Left cardiac atrium (tissue), 4 donors: Measurements from ENCODE around the gene FMN2. TPM values are rescaled to one million over a fixed set of nuclear protein-coding genes. Genes with fewer than 3 reads are reported as not detected.
"Not testable (repeated sequence)": the region's sequence is repeated elsewhere in the genome, so short reads cannot be mapped to it uniquely, and the experiment has no call there.

ENCODE experiments used
- ATAC-seq, 2 donors: fragments of 200-7000 bp; cut with Tn5 transposase; one replicate each; pipeline ENCODE4 v1.9.1; 2020; ENCODE audit warnings: mild to moderate bottlenecking in 2 of 2, moderate library complexity in 2 of 2
- DNase-seq: peaks from one replicate; pipeline ENCODE4 v3.0.0-alpha.2; 2020
- intact Hi-C, 2 donors: fragments of 100-400 bp; cut with DNase I; formaldehyde crosslinking; loops; one replicate each; pipeline versions ENCODE4 v1.14.1 to v1.15.1; 2022 to 2023
- total RNA-seq, 2 donors: library from RNA; stranded (reverse); fragmentation: NEBNext Ultra II Directional; extraction: Animal tissue kit (Norgen Biotek cat#: 25700); gene quantifications; one replicate each; pipeline ENCODE4 v1.2.1, GENCODE V29; 2021
- donor health status: DM: no; HTN: yes; CAD: no.
- donor health status: DM: no; HTN: yes; CAD: no; lungs with severe emphysema.
- donor health status: DM: yes; HTN: yes; CAD: no.
- donor health status: Dilated cardiomyopathy.

FMN2 gene
- total RNA-seq, 2 donors from 2014 or later = 0.15 to 0.16 TPM

DNA sequence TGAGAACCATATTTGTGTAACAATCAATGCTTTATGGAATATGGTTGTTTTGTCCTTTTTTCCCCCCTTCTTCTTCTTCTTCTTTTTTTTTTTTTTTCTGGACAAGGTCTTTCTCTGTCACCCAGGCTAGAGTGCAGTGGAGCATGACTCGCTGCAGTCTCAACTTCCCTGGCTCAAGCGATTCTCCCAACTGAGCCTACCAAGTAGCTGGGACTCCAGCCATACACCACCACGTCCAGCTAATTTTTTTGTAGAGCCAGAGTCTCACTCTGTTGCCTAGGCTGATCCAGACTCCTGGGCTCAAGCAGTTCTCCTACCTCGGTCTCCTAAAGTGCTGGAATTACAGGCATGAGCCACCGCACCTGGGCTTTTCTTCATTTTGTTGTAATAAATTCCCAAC lies 86.7 kb downstream of the FMN2 start:
- ATAC-seq = no peak
- intact Hi-C loops = no loop called here
- DNase-seq = no peak

DNA sequence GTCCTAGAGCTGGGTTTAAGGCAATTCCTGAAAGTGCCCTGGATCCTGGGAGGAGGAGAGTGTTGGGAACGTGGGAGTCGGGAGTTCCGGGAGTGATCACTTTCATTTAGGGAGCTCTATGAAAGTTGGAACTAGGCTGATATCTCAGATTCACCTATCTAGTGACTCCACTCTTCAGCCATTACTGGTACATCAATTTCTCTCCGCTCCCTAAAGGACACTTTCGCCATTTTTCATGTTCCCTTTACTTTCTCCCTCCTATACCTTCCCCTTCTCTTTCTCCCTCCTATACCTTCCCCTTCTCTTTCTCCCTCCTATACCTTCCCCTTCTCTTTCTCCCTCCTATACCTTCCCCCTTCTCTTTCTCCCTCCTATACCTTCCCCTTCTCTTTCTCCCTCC lies 93.0 kb downstream of the FMN2 start:
- ATAC-seq, intact Hi-C loops, DNase-seq: not testable (repeated sequence)

DNA sequence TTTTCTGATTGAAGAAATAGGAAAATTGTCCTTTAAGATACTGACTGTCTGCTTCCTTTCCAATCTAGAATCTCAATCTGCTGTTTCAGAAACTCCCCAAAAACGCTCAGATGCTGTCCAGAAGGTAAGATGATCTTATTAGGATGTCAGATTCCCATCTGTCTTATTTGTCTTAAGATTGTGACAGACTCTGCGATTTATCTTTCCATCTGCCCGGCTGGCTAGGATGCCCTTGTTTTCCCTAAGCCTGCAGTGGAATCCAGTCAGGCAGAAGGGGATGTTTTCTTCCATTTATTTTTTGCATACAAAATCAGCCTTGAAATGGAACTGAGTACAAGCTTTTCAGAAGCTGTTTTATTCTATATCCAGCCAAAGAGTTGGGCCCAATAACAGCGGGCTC lies 96.5 kb downstream of the FMN2 start:
- intact Hi-C loops = no loop called here
- DNase-seq = no peak
- no peak for ATAC-seq

DNA sequence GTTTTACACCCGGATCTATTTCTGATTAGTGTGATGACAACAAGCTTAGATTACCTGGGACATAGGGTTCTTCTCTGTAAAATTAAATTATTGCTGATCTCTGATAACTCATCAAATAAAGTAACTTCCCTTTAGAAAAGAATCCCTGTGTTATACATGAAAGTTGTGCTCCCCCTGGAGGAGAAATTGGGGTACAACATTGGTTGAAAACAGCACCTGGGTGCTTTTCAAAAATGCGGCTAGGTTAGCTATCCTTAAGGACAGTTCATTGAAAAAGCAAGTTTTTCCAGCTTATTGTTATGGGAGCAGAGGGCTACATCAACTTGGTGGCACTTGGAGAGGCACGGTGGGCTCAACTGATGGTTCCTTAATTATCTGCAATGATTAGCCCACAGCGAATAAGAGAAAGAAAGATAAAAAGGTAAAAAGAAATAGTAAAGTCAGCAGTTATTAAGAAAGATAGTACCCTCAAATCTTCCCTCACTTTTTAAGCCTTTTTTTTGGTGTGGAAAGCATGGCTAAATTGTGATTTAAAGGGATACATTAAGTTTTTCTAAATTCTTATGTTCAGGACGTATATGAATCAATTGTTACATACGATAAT lies 97.8 kb downstream of the FMN2 start:
- intact Hi-C loops = no loop called here
- ATAC-seq = no peak

DNA sequence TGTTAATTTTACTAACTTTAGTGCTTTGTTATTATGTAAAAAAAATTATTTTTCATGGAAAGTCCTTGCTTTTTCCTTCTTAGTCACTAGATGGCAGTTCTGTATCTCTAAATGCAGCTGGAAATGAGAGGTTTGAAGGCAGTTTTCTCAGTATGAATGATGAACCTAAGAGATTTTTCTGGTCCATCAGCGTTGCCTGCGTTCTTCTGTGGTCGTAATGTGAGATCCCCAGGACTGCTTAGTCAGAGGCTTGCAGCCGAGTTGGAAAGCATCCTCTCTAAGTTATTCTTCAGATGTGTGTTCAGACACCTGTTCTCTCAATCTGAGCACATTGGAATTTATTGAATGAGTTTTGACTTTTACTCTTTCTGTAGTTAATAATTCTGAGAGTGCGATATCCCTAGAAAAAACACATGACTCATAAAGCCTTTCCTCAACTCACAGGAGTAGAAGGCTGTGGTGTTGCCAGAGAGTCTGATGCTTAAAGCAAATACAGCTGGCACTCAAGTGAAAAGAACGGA lies 99.3 kb downstream of the FMN2 start:
- intact Hi-C loops = no loop called here
- ATAC-seq (peak in 1 of 2 donors; percentile 70), DNase-seq (no peak)

More for the DNA sequence above, 97.8 kb downstream of the FMN2 start:
- DNase-seq = no peak

DNA sequence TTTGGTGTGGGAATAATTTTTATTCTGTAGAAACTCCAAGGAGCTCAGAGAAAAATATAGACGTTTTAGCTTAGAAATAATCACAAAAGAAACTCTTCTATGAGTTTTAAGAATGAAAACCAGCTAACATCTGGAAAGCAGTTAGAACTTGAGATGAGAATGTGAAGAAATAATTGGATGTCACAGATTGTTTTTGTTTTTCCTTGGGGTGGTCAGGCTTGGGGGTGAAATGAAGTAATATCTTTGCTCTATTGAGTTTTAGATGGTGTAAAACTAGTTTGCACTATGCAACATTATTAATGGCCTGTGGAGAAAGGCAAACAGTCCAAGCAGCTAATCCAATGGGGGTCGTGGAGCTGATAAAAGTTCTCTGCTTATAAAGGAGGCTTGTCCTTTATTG lies 101.2 kb downstream of the FMN2 start:
- intact Hi-C loops = no loop called here
- ATAC-seq = no peak
- no peak for DNase-seq

DNA sequence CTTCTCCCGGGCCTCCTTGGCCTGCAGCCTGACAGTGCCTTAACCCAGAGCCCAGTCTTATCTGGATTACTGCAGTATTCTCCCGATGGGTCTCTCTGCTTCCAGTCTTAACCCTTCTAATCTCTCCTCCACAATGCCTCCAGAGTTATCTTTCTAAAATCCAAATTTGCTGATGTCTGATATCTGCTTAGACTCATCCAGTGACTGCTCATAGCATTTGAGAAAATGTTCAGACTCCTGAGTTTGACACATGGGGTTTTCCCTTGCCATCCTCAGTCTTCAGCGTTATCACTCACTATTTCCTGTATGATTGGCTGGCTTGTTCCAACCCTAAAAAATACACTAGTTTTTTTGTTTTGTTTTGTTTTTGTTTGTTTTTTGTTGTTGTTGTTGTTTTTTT lies 102.0 kb downstream of the FMN2 start:
- ATAC-seq (peak in 1 of 2 donors; percentile 50), DNase-seq (no peak)
- intact Hi-C loops = no loop called here

DNA sequence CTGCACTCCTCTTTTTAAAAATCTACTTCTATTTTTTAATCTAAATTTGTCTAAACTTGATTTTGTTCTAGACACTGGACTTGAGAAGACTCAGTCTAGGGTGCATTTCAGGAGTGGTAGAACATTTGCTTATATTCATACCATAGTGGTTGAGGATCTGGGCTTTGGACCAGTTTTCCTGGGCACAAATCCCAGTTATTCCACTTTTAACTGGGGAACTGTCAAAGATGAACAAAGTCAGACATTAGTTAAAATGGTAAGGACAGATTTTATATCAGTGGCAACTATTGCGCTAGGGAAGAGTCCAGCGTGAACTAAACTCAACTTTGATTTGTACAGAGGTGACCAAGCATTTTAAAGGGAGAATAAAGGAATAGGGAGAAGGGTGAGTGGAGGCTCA lies 102.4 kb downstream of the FMN2 start:
- DNase-seq (no peak), ATAC-seq (peak in 1 of 2 donors; percentile 33)
- intact Hi-C loops = no loop called here

DNA sequence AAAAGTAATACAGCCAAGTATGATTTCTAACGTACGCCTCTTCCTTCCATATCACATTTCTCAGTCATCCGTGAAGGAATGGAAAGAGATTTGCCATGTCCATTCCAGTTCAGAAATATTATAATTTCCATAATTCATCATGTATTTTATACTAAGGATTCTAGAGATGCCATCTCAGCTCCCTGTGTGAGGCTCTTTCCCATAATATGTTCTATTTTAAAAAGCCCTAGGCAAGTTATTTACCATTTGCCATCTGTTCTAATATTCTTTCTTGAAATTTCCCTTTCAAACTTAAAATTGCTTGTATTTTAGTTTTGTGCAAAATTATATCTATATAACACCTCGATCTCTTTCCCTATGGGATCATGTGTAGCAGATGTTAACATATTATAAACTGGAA lies 106.7 kb downstream of the FMN2 start:
- DNase-seq (no peak), ATAC-seq (no peak)
- intact Hi-C loops = no loop called here

DNA sequence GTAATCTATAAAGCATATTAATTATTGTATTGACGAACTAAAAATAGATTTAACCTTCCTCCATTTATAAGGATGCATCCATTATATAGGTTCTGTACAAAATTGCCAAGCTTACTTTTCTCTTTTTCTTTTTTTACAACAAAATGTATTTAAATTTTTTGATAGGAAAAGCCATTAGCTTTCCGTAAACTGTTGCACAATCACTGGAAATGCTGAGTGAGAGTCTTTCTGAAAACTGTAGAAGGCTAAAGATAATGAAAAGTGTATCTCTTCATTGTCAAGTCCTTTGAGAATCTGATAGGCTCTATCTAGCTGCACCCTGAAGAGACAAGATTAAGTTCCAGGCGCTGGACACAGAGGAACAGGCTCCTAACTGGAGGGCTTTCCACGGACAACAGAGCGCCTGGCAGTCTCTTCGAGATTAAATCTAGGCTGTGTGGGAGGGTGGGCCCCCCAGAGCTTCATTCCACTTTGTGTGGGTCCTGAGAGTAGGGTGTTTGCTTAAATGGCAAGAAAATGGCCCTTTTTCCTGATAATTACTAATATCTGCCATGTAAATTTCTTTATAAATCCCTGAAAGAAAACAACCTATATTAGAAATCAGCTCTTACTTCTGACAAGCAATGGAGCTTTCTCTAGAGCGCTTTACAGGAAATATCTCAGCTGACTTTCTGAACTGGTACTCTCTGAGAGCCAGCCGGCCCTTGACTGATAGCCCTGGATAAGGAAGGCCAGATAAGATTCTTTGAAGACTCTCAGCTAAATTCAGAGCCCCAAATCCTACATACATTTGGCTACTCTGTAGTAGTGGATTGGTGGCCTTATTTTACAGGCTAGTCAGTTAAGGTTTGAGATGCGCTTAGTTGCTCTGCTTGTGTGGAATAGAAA lies 108.3 kb downstream of the FMN2 start:
- DNase-seq (no peak), ATAC-seq (no peak)
- intact Hi-C loops = no loop called here

DNA sequence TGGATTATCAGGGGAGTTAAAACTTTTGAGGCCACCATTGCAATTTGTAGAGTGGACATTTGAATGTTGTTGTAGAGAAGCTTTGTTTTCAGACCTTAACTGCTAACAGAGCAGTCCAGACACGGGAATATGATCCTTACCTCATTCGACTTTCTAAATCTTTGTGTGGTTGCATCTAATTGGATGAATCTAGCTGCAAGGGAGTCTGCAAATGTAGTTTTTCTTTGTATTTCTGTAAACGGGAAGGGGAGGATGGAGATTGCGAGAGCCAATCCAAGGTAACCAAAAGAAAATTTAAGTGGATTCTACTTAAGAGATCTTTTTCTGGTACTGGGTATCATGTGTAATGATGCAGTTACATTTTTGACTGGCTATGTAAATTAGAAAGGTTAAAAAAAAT lies 110.2 kb downstream of the FMN2 start:
- ATAC-seq (no peak), DNase-seq (no peak)
- intact Hi-C loops = no loop called here

DNA sequence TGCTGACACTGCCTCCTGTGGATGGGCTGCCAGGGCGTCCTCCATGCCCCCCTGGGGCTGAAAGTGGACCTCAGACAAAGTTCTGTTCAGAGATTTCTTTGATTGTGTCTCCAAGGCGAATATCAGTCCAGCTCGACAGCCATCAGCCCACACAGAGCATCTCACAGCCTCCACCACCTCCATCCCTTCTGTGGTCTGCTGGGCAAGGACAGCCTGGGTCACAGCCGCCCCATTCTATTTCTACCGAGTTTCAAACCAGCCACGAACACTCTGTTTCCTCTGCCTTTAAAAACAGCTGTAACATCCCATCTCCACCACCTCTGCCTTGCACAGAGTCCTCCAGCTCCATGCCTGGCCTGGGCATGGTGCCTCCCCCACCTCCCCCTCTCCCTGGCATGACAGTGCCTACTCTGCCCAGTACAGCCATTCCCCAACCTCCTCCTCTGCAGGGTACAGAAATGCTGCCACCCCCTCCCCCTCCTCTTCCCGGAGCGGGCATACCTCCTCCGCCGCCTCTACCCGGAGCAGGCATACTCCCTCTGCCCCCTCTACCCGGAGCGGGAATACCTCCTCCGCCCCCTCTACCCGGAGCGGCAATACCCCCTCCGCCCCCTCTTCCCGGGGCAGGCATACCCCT lies 115.5 kb downstream of the FMN2 start:
- intact Hi-C loops = no loop called here
- DNase-seq (no peak), ATAC-seq (no peak)

DNA sequence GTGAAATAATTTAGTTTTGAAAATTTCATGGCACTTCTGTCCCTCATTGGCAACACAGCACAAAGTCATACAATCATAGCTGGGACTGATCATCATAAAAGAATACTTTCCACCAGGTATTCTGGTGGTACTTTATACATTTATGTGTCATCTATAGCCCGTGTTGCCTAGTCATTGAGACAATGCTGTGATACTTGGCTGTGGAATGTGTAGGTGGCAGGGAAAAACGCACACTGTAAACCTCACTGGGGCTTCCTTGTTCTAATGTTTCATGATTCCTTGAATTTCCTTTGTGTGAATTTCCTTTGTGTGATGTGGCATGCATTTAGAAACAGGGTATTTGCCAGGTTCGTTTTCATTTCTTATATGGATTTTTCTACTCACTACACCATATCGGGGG lies 118.3 kb downstream of the FMN2 start:
- no peak for DNase-seq
- no peak for ATAC-seq
- intact Hi-C loops = no loop called here

DNA sequence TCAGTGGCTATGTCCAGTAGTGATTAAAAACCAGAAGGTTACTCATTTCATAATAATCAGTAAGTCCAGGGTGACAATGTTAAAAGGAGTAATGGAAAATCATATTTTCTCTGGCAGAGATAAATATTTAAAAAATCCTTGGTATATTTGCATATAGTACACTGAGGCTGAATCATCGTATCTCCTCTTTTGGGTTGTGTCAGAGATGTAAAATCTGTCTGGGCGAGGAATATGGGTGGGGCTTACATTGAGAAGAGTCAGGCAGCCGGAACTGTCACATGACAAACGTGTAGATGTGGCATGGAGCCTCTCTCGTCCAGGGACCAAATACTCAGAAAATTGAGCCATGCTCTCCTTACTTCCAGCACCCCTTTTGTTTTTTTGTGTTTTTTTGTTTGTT lies 120.9 kb downstream of the FMN2 start:
- ATAC-seq (no peak), DNase-seq (no peak)
- intact Hi-C loops = no loop called here

DNA sequence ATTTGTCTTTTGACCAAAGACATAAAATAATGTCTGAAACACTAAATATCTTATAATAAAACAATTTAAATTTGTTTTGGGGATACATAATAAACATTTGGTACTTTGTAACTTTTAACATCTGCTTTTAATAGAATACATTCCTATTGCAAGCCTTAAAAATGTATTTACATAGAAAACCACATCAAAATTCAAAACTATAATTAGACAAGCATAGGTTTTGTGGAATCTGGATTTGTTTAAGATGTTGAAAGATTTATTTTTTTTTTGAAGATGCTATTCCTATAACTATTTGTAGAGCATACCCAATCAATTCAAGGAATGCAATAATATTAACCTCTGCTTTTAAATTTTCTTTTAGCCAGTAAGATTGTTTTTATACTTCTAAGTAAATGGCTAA lies 125.7 kb downstream of the FMN2 start:
- no peak for DNase-seq
- no peak for ATAC-seq
- intact Hi-C loops = no loop called here

DNA sequence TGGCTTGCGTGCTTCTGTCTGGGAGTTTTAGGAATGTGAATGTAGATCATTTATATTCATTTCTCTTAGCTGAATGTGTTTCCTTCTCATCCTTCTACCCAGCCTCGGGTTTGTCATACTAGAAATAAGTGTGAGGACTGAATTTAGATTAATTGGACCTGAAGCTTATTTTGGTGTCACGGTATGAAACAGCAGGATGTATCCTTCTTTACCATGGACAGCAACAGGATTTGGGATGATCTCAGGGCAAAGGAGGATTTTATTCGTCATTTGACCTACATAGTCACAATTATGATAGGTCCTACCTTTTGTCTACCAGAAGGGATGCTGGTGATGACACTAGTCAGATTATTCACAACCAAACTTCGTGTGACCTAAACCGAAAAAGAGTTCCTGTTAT lies 127.4 kb downstream of the FMN2 start:
- intact Hi-C loops = no loop called here
- DNase-seq (no peak), ATAC-seq (no peak)

DNA sequence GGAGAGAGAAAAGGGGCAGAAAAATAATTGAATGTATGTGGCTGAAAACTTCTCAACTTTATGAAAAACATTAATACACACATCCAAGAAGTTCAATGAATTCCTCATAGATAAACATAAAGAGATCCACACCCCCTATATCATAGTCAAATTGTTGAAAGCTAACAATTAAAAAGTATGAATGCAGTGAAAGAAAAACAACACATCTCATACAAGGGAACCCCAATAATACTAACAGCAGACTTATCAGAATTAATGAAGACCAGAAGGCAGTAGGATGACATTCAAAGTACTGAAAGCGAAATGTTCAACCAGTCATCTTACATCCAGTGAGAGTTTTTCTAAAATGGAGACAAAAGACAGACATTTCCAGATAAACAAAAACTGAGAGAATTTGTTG lies 134.4 kb downstream of the FMN2 start:
- no peak for DNase-seq
- intact Hi-C loops = no loop called here
- no peak for ATAC-seq

DNA sequence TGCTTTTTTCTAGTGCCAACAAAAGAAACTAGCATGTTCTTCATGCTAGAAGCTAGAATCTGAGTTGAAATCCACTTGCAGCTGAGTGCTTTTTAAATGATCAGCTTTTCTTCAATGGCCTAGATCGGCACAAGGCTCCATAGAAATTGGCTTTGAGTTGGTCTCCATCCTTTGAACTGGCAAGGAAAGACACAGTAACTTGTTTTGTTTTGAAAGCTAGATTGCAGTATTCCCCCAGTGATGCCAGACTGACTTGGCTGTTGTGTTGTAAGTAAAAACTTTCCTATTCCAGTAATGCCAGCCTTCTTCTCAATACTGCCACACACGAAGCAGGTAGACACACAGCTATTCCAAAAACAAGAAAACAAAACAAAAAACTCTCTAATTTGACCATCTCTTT lies 139.1 kb downstream of the FMN2 start:
- DNase-seq (no peak), ATAC-seq (no peak)
- intact Hi-C loops = no loop called here

DNA sequence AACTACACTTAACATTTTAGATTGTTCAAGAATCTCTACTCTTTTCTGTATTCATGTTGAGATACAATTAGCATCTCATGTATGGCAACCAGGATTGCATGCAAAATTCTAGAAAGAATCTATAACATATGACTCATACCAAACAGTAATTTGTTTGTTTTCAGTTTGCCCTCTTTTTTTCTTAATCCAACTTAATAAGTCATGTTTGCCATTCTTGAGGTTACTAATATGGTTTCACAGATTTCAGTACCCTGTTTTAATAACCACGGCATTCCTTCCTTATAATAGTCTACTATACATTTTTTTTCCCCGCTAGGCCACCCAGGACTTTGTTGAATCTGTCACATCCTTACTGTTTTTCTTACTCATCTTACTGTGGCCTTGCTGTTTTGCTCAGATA lies 140.8 kb downstream of the FMN2 start:
- intact Hi-C loops = no loop called here
- DNase-seq (no peak), ATAC-seq (no peak)

DNA sequence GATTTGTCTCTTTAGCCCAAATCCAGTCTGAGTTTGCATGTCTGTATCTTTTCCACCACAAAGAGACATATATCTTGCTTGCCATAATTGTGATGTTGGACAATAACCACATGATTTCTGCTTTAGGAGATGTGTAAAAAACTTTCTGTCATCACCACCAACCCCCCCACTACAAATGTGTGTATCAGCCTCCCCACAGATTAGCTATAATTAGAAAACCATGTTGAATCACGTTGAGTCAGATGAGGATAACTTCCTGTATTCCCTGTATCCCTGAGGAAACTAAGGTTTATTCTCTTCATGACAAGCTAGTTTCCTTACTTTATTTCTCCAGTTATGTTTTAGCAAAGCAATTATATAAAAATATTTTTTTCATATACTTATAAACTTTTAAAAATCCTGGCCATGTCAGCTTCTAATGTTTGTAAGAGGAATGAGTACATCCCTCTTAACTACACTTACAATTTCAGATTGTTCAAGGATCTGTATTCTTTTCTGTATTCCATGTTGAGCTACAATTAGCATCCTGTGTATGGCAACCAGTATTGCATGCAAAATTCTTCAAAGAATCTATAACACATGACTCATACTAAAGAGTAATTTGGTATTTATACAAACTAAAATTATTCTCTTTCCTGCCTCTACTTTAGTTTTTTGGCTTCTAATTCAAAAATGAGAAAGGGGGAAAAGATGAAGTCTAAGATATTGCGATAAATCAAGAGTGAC lies 143.0 kb downstream of the FMN2 start:
- intact Hi-C loops = no loop called here
- no peak for DNase-seq

More for the DNA sequence above, 143.0 kb downstream of the FMN2 start:
- ATAC-seq = no peak
